A549 (cell line): Measurements from ENCODE around the gene DNAJC3. TPM values are rescaled to one million over a fixed set of nuclear protein-coding genes. Genes with fewer than 3 reads are reported as not detected.
A peak's percentile ranks its signal among the peaks of the same experiment; 100 is the strongest.

Source experiments
- ATAC-seq, 2 experiments: fragments of 200-7000 bp in 1 of 2; fragments of >200 bp in 1 of 2; cut with Nextera tagmentation in 1 of 2; cut with Tn5 transposase in 1 of 2; 3 replicates each; pipeline versions ENCODE4 v1.8.0 to v1.9.1; 2018 to 2020; ENCODE audit warnings: mild to moderate bottlenecking in 1 of 2, moderate library complexity in 1 of 2
- CTCF ChIA-PET: fragments of 300-600 bp; sonication (Branson Sonifier 250); formaldehyde crosslinking; extraction: SDS; loops from one replicate; lab custom pipeline; 2021; ENCODE audit warnings: antibody characterized with exemption, inconsistent platforms; lab: Yijun Ruan, JAX
- POLR2A ChIA-PET: fragments of 350-600 bp; formaldehyde crosslinking; extraction: SDS; loops from one replicate; lab custom pipeline; 2021; ENCODE audit warnings: antibody characterized with exemption, inconsistent platforms; lab: Yijun Ruan, JAX
- DNase-seq, 2 experiments: peaks; one replicate each; pipeline versions ENCODE4 v3.0.0 to v3.0.0-alpha.2; 2011 to 2016; ENCODE audit warnings: low read depth in 1 of 2, low spot score in 1 of 2
- FAIRE-seq: peaks from 2 replicates; lab custom pipeline; 2011; peaks lifted over from hg19 to GRCh38; lab: Jason Lieb, UNC
- H3K27ac ChIP-seq, 2 experiments: fragments of >200 bp; sonication (Bioruptor Twin); formaldehyde crosslinking; 3 replicates each; pipeline ENCODE4 v1.5.1; 2016 to 2017
- H3K4me1 ChIP-seq: fragments of >200 bp; sonication (Bioruptor Twin); formaldehyde crosslinking; 3 replicates; pipeline ENCODE4 v1.6.1; 2016
- H3K4me2 ChIP-seq: fragments of >200 bp; sonication (Bioruptor Twin); formaldehyde crosslinking; 3 replicates; pipeline ENCODE4 v1.6.1; 2016
- H3K4me3 ChIP-seq: fragments of >200 bp; sonication (Bioruptor Twin); formaldehyde crosslinking; 3 replicates; pipeline ENCODE4 v1.5.1; 2016
- H3K9me3 ChIP-seq: fragments of >200 bp; sonication (Bioruptor Twin); formaldehyde crosslinking; 3 replicates; pipeline ENCODE4 v1.6.1; 2016
- ATOH8 ChIP-seq: fragments of 250-450 bp; sonication (Bioruptor Pico); IDR thresholded peaks from 2 replicates; pipeline ENCODE4 v1.5.0; 2020; ENCODE audit warnings: low read depth, mild to moderate bottlenecking, moderate library complexity
- BCL3 ChIP-seq: fragments of >200 bp; sonication (Bioruptor Twin); formaldehyde crosslinking; IDR thresholded peaks from 3 replicates; pipeline ENCODE4 v1.6.1; 2016
- EHF ChIP-seq: fragments of 250-450 bp; sonication (Bioruptor Pico); IDR thresholded peaks from 2 replicates; pipeline ENCODE4 v1.5.0; 2020; ENCODE audit warnings: mild to moderate bottlenecking
- EP300 ChIP-seq, 2 experiments: fragments of >200 bp; sonication (Bioruptor Twin); formaldehyde crosslinking; IDR thresholded peaks; 2 replicates in 1 of 2; 3 replicates in 1 of 2; pipeline ENCODE4 v1.6.1; 2016 to 2017
- FOXS1 ChIP-seq: fragments of 250-450 bp; sonication (Bioruptor Pico); IDR thresholded peaks from 2 replicates; pipeline ENCODE4 v1.5.0; 2020; ENCODE audit warnings: mild to moderate bottlenecking, moderate library complexity
- HDAC2 ChIP-seq: fragments of 200-600 bp; sonication (generic); IDR thresholded peaks from 2 replicates; pipeline ENCODE4 v1.6.1; 2016
- HEYL ChIP-seq: fragments of 250-450 bp; sonication (Bioruptor Pico); IDR thresholded peaks from 2 replicates; pipeline ENCODE4 v1.8.0; 2021; ENCODE audit warnings: mild to moderate bottlenecking, moderate library complexity
- HMGXB4 ChIP-seq: fragments of 250-450 bp; sonication (Bioruptor Pico); IDR thresholded peaks from 2 replicates; pipeline ENCODE4 v1.5.0; 2021; ENCODE audit warnings: mild to moderate bottlenecking, moderate library complexity, borderline replicate concordance
- MAFK ChIP-seq: fragments of 450-650 bp; IDR thresholded peaks from 2 replicates; pipeline ENCODE4 v1.6.1; 2014; ENCODE audit not compliant: partially characterized antibody
- NFE2L2 ChIP-seq: fragments of 150-350 bp; conservative IDR thresholded peaks from 2 replicates; pipeline ENCODE4 v1.6.1; 2014; ENCODE audit warnings: low read length
- PHF8 ChIP-seq: fragments of 200-600 bp; sonication (generic); IDR thresholded peaks from 2 replicates; pipeline ENCODE4 v1.6.1; 2016; ENCODE audit warnings: low read depth, mild to moderate bottlenecking, antibody characterized with exemption, moderate library complexity, borderline replicate concordance
- POLR2AphosphoS2 ChIP-seq: conservative IDR thresholded peaks from 2 replicates; pipeline ENCODE4 v1.6.1; 2012; ENCODE audit warnings: low read length, improper control_type of control experiment, inconsistent platforms
- RAD21 ChIP-seq, 2 experiments: fragments of >200 bp in 1 of 2; sonication (Bioruptor Twin) in 1 of 2; formaldehyde crosslinking in 1 of 2; IDR thresholded peaks in 1 of 2; conservative IDR thresholded peaks in 1 of 2; 2 replicates in 1 of 2; 3 replicates in 1 of 2; pipeline ENCODE4 v1.6.1; 2012 to 2018; ENCODE audit warnings: inconsistent platforms in 1 of 2
- RFX5 ChIP-seq: fragments of 450-650 bp; IDR thresholded peaks from 2 replicates; pipeline ENCODE4 v1.7.1; 2014; ENCODE audit warnings: antibody characterized with exemption, mild to moderate bottlenecking, moderate library complexity
- SMC3 ChIP-seq: fragments of >200 bp; sonication (Bioruptor Twin); formaldehyde crosslinking; IDR thresholded peaks from 3 replicates; pipeline ENCODE4 v1.6.1; 2018; ENCODE audit warnings: inconsistent platforms
- SREBF2 ChIP-seq: fragments of 450-650 bp; IDR thresholded peaks from 2 replicates; pipeline ENCODE4 v1.6.1; 2014; ENCODE audit warnings: mild to moderate bottlenecking, moderate library complexity
- TP53 ChIP-seq: fragments of 250-450 bp; sonication (Bioruptor Pico); IDR thresholded peaks from 2 replicates; pipeline ENCODE4 v1.5.0; 2021; ENCODE audit warnings: mild to moderate bottlenecking, moderate library complexity
- ZFP36 ChIP-seq: fragments of 450-650 bp; IDR thresholded peaks from 2 replicates; pipeline ENCODE4 v1.6.1; 2014; ENCODE audit warnings: borderline replicate concordance; ENCODE audit not compliant: partially characterized antibody
- WGBS: methylation state at CpG from one replicate; pipeline ENCODE4 v1.1.6; 2017; ENCODE audit errors: missing lambda C conversion rate; 5-methylcytosine and 5-hydroxymethylcytosine counted together
- polyA plus RNA-seq, 4 experiments: library from polyadenylated mRNA; depleted of rRNA in 3 of 4; stranded (reverse); fragments of >200 nt; fragmentation: RNase III in 1 of 4; extraction: RNeasy Plus Mini Kit Qiagen cat#74134 plus additional on column Dnase treatment in 1 of 4; gene quantifications; 2 replicates in 3 of 4; 3 replicates in 1 of 4; pipeline ENCODE4 v1.2.3, GENCODE V29; 2011 to 2017

The DNAJC3 gene
- polyA plus RNA-seq, 2 of the 4 experiments (the other 2 are of a cell fraction), result 11.1 to 21.9 TPM

GRCh38 chr13:95671597-95671996, 5.3 kb upstream of the DNAJC3 start:
- Histone ChIP-seq H3K27ac (no peak overlapping the region), H3K4me3 (no peak overlapping the region), H3K4me1 (peaks cover 12% of the 10 kb centered on the region; the same call in 2 of the 3 replicates), H3K4me2 (no peak overlapping the region), H3K9me3 (peaks cover 28% of the 10 kb centered on the region)
- ChIA-PET CTCF (interaction anchor here (0.7 to 2.9 kb wide), 3 partner anchors 11 to 162 kb away, joined by 3 to 7 read pairs (median 4); no protein-coding TSS in a partner anchor), POLR2A (interaction anchor here (1.4 kb wide), 1 partner anchor 27 kb away, joined by 5 read pairs; the partner anchor contains the start of gene DZIP1)
- FAIRE-seq (no peak), ATAC-seq (no peak), DNase-seq (no peak)
- TF ChIP-seq NFE2L2 (no peak), SMC3 (no peak), HEYL (CRISPR knock-in tag) (no peak), PHF8 (no peak), RAD21 (conservative IDR thresholded peaks at IDR 0.05 in 1 of 2, IDR thresholded peaks at IDR 0.05 in 1 of 2) (no peak)
- WGBS, result 99% methylated on average over 5 of the region's 5 CpGs

GRCh38 chr13:95676105-95676761, 706 bp upstream of the DNAJC3 start:
- ChIA-PET POLR2A (interaction anchor here (1.0 to 1.5 kb wide), 9 partner anchors 15 to 124 kb away, joined by 4 to 10 read pairs (median 6); partner anchors contain the start of gene DZIP1), CTCF (interaction anchor here (1.0 kb wide), 1 partner anchor 15 kb away, joined by 3 read pairs; no protein-coding TSS in a partner anchor)
- Histone ChIP-seq H3K4me1 (peaks cover 27% of the 10 kb centered on the region; the same call in 2 of the 3 replicates), H3K27ac (peak overlapping the region; percentile 82 to 95), H3K9me3 (no peaks in the 10 kb centered on the region), H3K4me3 (peak overlapping the region; percentile 55), H3K4me2 (peak overlapping the region; percentile 86)
- WGBS, result under 1% methylated on average over 29 of the region's 32 CpGs
- DNase-seq, result peak; percentile 6 to 34
- TF ChIP-seq SREBF2 (no peak), PHF8 (peak; percentile 45; the same call in 1 of the 2 replicates)
- peak; percentile 15 to 40 for ATAC-seq
- FAIRE-seq, result no peak

GRCh38 chr13:95677564-95678266, 776 bp downstream of the DNAJC3 start:
- FAIRE-seq (no peak), DNase-seq (peak; percentile 6 to 17), ATAC-seq (peak; percentile 10 to 30; a peak in 3 of 6 replicates)
- no peak for TF ChIP-seq EP300 (IDR thresholded peaks at IDR 0.05)
- no peak for TF ChIP-seq TP53
- TF ChIP-seq RFX5, result no peak
- no peak for TF ChIP-seq MAFK
- TF ChIP-seq ZFP36, result no peak
- TF ChIP-seq ATOH8 (CRISPR knock-in tag), result no peak
- TF ChIP-seq SMC3, result no peak
- no peak for TF ChIP-seq FOXS1 (CRISPR knock-in tag)
- no peak for TF ChIP-seq EHF
- TF ChIP-seq POLR2AphosphoS2, result no peak
- no peak for TF ChIP-seq HMGXB4 (CRISPR knock-in tag)
- TF ChIP-seq HDAC2, result no peak
- no peak for TF ChIP-seq BCL3
- POLR2A ChIA-PET, result interaction anchor here (1.4 to 1.5 kb wide), 2 partner anchors 33 to 37 kb away, joined by 7 to 10 read pairs; partner anchors contain the start of gene DZIP1
- Histone ChIP-seq H3K4me3 (peak overlapping the region; percentile 82), H3K27ac (peak overlapping the region; percentile 82 to 92), H3K9me3 (no peaks in the 10 kb centered on the region), H3K4me1 (peaks cover 27% of the 10 kb centered on the region; the same call in 2 of the 3 replicates), H3K4me2 (peak overlapping the region; percentile 95)
- CTCF ChIA-PET, result no interaction called here
- 1% methylated on average over 25 of the region's 30 CpGs for WGBS
